DND-41 (cell line): Measurements from ENCODE around the gene MRAP2.
A peak's percentile ranks its signal among the peaks of the same experiment; 100 is the strongest.

Source experiments
- ATAC-seq: fragments of 200-7000 bp; cut with Tn5 transposase; 3 replicates; pipeline ENCODE4 v1.9.1; 2021; ENCODE audit warnings: low read depth; ENCODE audit not compliant: insufficient read depth
- DNase-seq: peaks from one replicate; pipeline ENCODE4 v3.0.0-alpha.2; 2020
- H2AFZ ChIP-seq: 2 replicates; pipeline ENCODE4 v1.6.0; 2012; ENCODE audit warnings: low read depth, low read length
- H3K27ac ChIP-seq: 2 replicates; pipeline ENCODE4 v1.5.1; 2012; ENCODE audit warnings: low read length, inconsistent platforms
- H3K27me3 ChIP-seq: fragments of 200-600 bp; sonication (generic); 2 replicates; pipeline ENCODE4 v1.6.0; 2012; ENCODE audit warnings: low read length, mild to moderate bottlenecking, inconsistent platforms; ENCODE audit not compliant: insufficient read depth, poor library complexity
- H3K36me3 ChIP-seq: 2 replicates; pipeline ENCODE4 v1.5.1; 2012; ENCODE audit warnings: low read length, inconsistent platforms; ENCODE audit not compliant: insufficient read depth
- H3K4me1 ChIP-seq: 2 replicates; pipeline ENCODE4 v1.5.1; 2012; ENCODE audit warnings: mild to moderate bottlenecking, low read length; ENCODE audit not compliant: insufficient read depth
- H3K4me2 ChIP-seq: 2 replicates; pipeline ENCODE4 v1.6.0; 2012; ENCODE audit warnings: mild to moderate bottlenecking, moderate library complexity, low read length, inconsistent platforms; ENCODE audit not compliant: insufficient read depth
- H3K4me3 ChIP-seq, 2 experiments: fragments of 200-600 bp in 1 of 2; shearing (Covaris generic) in 1 of 2; 2 replicates each; pipeline ENCODE4 v1.5.1; 2012 to 2016; ENCODE audit warnings: inconsistent platforms in 2 of 2, low read length in 2 of 2, mild to moderate bottlenecking in 2 of 2, low read depth in 1 of 2, moderate library complexity in 1 of 2
- H3K79me2 ChIP-seq: 2 replicates; pipeline ENCODE4 v1.6.0; 2012; ENCODE audit warnings: low read length, inconsistent platforms; ENCODE audit not compliant: insufficient read depth
- H3K9ac ChIP-seq: 2 replicates; pipeline ENCODE4 v1.6.0; 2012; ENCODE audit warnings: low read depth, mild to moderate bottlenecking, inconsistent platforms, low read length, moderate library complexity
- H3K9me3 ChIP-seq: 2 replicates; pipeline ENCODE4 v1.5.1; 2012; ENCODE audit warnings: low read length, moderate library complexity, mild to moderate bottlenecking, inconsistent platforms; ENCODE audit not compliant: insufficient read depth, severe bottlenecking
- H4K20me1 ChIP-seq: 2 replicates; pipeline ENCODE4 v1.6.0; 2012; ENCODE audit warnings: low read length; ENCODE audit not compliant: insufficient read depth
- EZH2 ChIP-seq: IDR thresholded peaks from 3 replicates; pipeline ENCODE4 v1.6.1; 2012; ENCODE audit warnings: borderline replicate concordance, low read depth, mild to moderate bottlenecking, moderate library complexity, low read length, inconsistent platforms; ENCODE audit not compliant: severe bottlenecking
- TF ChIP-seq, protein P1 (sequence below): IDR thresholded peaks from 2 replicates; pipeline ENCODE4 v1.5.1; 2012; ENCODE audit warnings: borderline replicate concordance, low read length, moderate library complexity, mild to moderate bottlenecking; ENCODE audit not compliant: poor library complexity, severe bottlenecking; ENCODE audit errors: extremely low read depth

MRAP2 gene

GRCh38 chr6:84003131-84003530 lies 30.4 kb upstream of the MRAP2 start:
- ATAC-seq (no peak), DNase-seq (no peak)
- Histone ChIP-seq H3K9me3 (no peaks in the 10 kb centered on the region), H3K27ac (no peak overlapping the region), H3K9ac (no peak overlapping the region), H2AFZ (no peak overlapping the region), H3K27me3 (no peaks in the 10 kb centered on the region), H4K20me1 (no peaks in the 10 kb centered on the region), H3K4me3 (no peak overlapping the region), H3K4me2 (no peak overlapping the region), H3K79me2 (no peaks in the 10 kb centered on the region), H3K36me3 (no peaks in the 10 kb centered on the region), H3K4me1 (no peaks in the 10 kb centered on the region)
- TF ChIP-seq, protein P1, sequence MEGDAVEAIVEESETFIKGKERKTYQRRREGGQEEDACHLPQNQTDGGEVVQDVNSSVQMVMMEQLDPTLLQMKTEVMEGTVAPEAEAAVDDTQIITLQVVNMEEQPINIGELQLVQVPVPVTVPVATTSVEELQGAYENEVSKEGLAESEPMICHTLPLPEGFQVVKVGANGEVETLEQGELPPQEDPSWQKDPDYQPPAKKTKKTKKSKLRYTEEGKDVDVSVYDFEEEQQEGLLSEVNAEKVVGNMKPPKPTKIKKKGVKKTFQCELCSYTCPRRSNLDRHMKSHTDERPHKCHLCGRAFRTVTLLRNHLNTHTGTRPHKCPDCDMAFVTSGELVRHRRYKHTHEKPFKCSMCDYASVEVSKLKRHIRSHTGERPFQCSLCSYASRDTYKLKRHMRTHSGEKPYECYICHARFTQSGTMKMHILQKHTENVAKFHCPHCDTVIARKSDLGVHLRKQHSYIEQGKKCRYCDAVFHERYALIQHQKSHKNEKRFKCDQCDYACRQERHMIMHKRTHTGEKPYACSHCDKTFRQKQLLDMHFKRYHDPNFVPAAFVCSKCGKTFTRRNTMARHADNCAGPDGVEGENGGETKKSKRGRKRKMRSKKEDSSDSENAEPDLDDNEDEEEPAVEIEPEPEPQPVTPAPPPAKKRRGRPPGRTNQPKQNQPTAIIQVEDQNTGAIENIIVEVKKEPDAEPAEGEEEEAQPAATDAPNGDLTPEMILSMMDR: no peak
- TF ChIP-seq EZH2: no peak

DNA sequence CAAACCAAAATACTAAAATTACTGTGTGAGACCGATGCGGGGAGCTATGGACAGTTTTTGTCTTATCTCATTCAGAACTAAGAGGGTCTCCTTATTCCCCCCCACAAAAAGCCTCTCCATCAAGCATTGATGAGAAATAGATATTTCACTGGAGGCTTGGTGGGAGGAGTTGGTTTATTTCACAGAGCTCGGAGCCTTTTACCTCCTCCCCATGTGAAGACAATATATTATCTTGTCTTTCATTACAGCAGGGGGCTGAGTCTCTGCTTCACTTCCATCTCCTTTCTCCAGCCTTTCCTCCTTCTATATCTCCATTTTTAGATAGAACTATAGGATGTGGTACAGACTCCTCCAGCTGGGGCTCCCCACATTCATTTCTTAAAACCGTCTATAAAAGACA lies 29.9 kb upstream of the MRAP2 start:
- Histone ChIP-seq H3K9me3 (no peaks in the 10 kb centered on the region), H3K79me2 (no peaks in the 10 kb centered on the region), H2AFZ (no peak overlapping the region), H3K9ac (no peak overlapping the region), H3K4me1 (no peaks in the 10 kb centered on the region), H3K4me3 (no peak overlapping the region), H4K20me1 (no peaks in the 10 kb centered on the region), H3K27ac (no peak overlapping the region), H3K36me3 (no peaks in the 10 kb centered on the region), H3K4me2 (no peak overlapping the region), H3K27me3 (no peaks in the 10 kb centered on the region)
- ATAC-seq: no peak
- DNase-seq: no peak
- TF ChIP-seq, protein P1: no peak
- TF ChIP-seq EZH2: no peak

GRCh38 chr6:84007871-84008270 lies 25.7 kb upstream of the MRAP2 start:
- no peak overlapping the region for H3K9ac ChIP-seq
- H3K27ac ChIP-seq: no peak overlapping the region
- H3K9me3 ChIP-seq: no peaks in the 10 kb centered on the region
- H4K20me1 ChIP-seq: no peaks in the 10 kb centered on the region
- no peak overlapping the region for H3K4me2 ChIP-seq
- H3K79me2 ChIP-seq: no peaks in the 10 kb centered on the region
- H3K4me3 ChIP-seq: no peak overlapping the region
- ATAC-seq: no peak
- H3K4me1 ChIP-seq: no peaks in the 10 kb centered on the region
- no peaks in the 10 kb centered on the region for H3K27me3 ChIP-seq
- DNase-seq: no peak
- H3K36me3 ChIP-seq: no peaks in the 10 kb centered on the region
- peak overlapping the region; percentile 10; the same call in 1 of the 2 replicates for H2AFZ ChIP-seq
- TF ChIP-seq, protein P1: no peak
- TF ChIP-seq EZH2: no peak

- no peaks in the 10 kb centered on the region for H4K20me1 ChIP-seq
- H3K4me2 ChIP-seq: no peak overlapping the region
- H3K9ac ChIP-seq: no peak overlapping the region
- ATAC-seq (no peak), DNase-seq (no peak)
- no peaks in the 10 kb centered on the region for H3K27me3 ChIP-seq
- no peaks in the 10 kb centered on the region for H3K4me1 ChIP-seq
- H2AFZ ChIP-seq: no peak overlapping the region
- no peaks in the 10 kb centered on the region for H3K9me3 ChIP-seq
- no peak overlapping the region for H3K4me3 ChIP-seq
- no peaks in the 10 kb centered on the region for H3K79me2 ChIP-seq
- no peak overlapping the region for H3K27ac ChIP-seq
- no peaks in the 10 kb centered on the region for H3K36me3 ChIP-seq
- no peak for TF ChIP-seq EZH2
- TF ChIP-seq, protein P1: no peak
Measured at GRCh38 chr6:84013354-84013753, 20.2 kb upstream of the MRAP2 start.
